NCI-H446 (cell line): ENCODE measurements around the gene WDFY4.

Experiments
- DNase-seq, 2 experiments: peaks; one replicate each; lab custom pipeline; 2025; lab: John Stamatoyannopoulos, UW

WDFY4 gene

DNA sequence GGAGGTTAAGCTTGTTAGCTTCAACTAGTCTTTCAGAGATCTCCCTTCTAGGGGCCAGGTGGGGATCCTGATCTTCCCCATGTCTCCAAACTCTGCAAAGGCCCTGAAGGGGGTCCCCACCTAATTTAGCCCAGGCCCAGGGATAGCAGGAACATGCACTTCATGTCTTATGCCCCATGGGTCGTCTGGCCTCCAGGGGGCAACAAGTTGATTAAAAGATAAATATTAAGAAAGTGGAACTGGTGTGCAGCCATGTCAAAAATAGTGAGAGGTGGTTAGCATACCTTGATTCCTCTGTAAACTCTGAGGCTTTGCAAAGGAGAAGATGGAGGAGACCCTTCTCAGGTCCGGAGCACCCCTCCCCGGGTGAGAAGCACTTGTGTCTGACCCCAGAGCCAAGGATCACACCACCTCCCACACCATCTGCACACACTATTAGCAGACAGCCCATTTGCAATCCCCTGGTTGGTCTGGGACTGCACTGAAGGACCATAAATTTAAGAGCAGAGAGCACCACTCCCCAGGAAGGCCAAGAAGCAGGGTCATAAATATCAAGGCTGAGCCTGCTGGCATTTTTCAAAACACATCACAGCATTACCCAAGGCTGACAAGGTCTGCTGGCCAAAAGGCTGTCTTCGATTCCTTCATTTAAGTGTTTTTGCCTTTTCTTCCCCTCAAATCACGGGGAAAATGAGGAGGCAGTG, 299.1 kb downstream of the WDFY4 start:
- no peak for DNase-seq

GRCh38 chr10:48985621-48986158, 301.0 kb downstream of the WDFY4 start:
- DNase-seq = no peak

- no peak for DNase-seq
Measured at GRCh38 chr10:48990226-48990625, 305.6 kb downstream of the WDFY4 start.

DNA sequence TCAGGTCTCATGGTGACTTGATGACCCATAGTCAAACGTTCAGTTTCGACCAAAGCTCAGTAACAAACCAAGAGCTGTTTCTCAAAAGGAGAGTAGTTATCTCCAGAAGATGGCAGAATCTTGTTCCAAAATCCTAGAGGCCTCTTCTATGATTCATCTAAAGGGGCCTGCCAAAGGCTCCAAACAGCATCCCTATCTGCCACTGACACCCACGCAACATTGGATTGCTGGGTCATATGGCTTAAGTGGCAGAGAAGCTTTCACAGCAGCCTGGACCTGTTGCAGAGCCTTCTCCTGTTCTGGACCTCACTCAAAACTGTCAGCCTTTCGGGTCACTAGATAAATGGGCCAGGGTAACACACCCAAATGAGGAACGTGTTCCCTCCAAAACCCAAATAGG, 309.0 kb downstream of the WDFY4 start:
- no peak for DNase-seq

- DNase-seq = no peak
Measured at GRCh38 chr10:48996329-48996728, 311.7 kb downstream of the WDFY4 start.

DNA sequence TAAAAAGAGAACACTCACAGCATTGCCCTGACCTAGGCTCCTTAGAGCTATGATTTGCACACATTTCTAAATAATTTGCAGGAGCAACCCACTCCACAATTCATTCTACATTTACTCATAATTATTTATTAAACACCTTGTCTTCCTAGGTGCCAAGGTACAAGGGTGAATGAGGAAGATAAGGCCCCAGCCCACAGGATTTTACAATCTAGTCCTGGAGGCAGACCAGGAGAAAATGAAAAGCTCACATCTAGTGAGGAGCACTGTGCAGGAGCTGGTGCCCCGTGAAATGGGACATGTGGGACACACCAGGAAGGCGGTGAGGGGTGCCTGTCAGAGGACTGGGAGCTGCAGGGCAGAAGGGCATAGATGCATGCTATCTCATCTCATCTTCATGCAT, 314.7 kb downstream of the WDFY4 start:
- no peak for DNase-seq

- DNase-seq = no peak
Measured at GRCh38 chr10:49000437-49001398, 316.0 kb downstream of the WDFY4 start.

DNA sequence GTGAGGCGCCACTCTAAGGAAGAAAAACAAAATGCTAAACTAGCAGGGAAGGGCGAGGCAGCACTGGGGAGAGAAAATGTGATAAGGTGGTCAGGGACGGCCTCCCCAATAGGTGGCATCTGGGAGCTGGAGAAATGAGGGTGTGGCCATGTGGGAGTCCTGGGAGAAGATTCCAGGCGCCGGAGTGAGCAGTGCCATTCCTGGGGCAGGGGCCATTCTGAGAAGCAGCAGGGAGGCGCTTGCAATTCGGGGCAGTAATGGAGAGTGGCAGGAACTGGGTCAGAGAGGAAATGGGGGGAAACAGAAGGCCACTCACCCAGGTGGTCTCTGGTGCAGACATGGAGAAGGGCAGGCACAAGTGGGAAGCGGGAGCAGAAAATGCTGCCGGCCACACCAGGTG, 316.7 kb downstream of the WDFY4 start:
- no peak for DNase-seq

GRCh38 chr10:49001870-49002672, 317.4 kb downstream of the WDFY4 start:
- no peak for DNase-seq

GRCh38 chr10:49005270-49005669, 320.6 kb downstream of the WDFY4 start:
- no peak for DNase-seq

- no peak for DNase-seq
Measured at GRCh38 chr10:49007129-49007528, 322.5 kb downstream of the WDFY4 start.

DNA sequence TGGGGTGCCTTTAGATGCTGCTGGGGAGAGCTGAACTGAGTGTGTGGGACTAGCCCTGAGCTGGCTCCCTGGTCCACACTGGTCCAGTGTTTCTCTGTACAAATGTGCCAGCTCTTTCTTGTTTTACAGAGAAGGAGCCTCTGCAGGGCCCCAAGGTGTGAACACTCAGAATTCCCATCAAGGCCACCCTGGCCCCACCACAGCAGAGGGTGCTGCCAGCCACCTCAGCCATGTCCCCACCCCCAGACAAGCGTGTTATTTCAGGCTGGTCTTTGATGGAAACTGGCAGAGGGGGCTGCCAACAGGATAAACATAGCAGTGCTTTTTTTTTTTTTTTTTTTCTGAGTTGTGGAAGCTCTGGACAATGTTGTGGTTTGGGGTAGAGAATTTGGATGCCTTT, 323.4 kb downstream of the WDFY4 start:
- DNase-seq = no peak

GRCh38 chr10:49008505-49009198, 324.0 kb downstream of the WDFY4 start:
- no peak for DNase-seq

DNA sequence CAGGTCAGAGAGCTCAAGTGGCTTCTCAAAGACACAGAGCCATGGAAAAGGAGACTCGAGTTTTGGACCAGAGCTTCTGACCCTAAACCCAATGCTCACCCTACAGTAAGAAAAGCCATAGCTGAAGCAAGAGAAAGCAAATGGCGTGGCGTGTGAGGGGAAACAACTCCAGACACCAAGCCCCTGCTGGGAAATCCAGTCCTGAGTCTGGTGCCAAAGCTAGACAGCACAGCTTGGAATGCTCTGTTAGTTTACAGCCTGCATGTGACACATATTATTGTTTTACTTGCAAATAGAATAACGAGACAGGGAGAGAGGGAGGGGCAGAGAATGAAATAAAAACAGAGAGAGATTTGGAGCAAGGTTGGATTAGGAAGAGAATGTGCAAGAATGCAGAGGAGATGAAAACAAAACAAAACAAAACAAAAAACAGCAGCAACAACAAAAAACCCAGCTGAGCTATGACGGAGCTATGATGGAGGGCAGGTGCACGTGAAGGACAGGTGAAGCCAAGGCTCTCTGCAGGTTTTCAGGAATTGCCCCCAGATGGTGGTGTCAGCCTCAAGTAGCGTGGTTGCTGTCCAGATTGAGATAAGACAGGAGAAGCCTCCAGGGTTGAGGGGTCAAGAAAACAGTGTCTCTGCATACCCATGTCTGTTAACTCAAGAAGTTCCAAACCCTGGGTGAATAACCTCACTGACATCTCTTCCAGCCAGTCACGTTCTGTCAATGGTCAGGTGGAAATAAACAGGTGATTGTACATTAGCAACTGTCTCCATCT, 324.7 kb downstream of the WDFY4 start:
- no peak for DNase-seq

DNA sequence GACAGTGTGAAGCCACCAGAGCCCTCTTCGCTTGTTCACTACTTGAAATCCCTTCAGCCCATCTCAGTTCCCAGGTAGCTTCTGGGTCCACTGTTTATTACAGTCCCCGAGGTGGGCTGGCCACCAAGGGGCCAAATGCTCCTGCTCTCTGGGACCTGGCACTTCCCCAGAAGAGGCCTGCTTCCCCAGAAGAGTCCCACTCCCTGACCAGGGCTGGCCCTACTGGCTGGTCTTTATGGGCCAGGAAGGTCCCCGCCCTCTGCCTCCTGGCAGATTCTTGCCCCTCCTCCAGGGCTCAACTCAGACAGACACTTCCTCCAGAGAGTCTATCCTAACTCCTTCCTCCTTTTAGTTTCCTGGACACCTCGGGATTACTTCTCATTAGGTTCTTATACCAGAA, 325.6 kb downstream of the WDFY4 start:
- no peak for DNase-seq

- no peak for DNase-seq
Measured at GRCh38 chr10:49010865-49011264, 326.2 kb downstream of the WDFY4 start.

DNA sequence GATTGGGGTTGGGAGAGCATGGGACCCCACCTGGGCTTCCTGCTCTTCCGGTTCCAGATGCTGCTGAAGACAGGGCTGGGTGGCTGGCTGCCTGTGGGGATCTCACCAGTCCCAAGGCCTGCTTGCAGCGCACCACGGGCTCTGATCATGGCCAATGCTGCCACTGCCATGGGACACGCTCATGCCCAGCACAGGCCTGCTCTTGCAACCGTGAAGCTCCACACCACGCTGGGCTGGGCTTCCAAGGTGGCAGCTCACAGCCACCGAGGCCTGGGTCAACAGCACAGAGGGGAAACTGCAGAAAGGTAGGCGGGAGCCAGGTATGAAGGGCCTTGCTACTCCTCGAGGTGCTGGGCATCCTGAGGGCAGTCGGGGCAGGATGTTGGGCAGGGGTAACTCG, 327.1 kb downstream of the WDFY4 start:
- no peak for DNase-seq

GRCh38 chr10:49012603-49013002, 327.9 kb downstream of the WDFY4 start:
- DNase-seq = no peak

- no peak for DNase-seq
Measured at GRCh38 chr10:49015700-49016099, 331.0 kb downstream of the WDFY4 start.

- DNase-seq = no peak
Measured at GRCh38 chr10:49021685-49022084, 337.0 kb downstream of the WDFY4 start.

GRCh38 chr10:49023071-49023470, 338.4 kb downstream of the WDFY4 start:
- no peak for DNase-seq
